HG03159 (cell line): ENCODE measurements around the gene PKD1.
"Not testable (repeated sequence)": the region's sequence is repeated elsewhere in the genome, so short reads cannot be mapped to it uniquely, and the experiment has no call there.

Experiments used
- ATAC-seq: cut with Tn5 transposase; IDR thresholded peaks from one replicate; pipeline ENCODE4 v1.9.1; 2021; ENCODE audit warnings: mild to moderate bottlenecking, moderate library complexity; ENCODE audit not compliant: unreplicated experiment

PKD1 gene

GRCh38 chr16:2110332-2111008 lies 25.2 kb downstream of the PKD1 start:
- ATAC-seq = not testable (repeated sequence)

DNA sequence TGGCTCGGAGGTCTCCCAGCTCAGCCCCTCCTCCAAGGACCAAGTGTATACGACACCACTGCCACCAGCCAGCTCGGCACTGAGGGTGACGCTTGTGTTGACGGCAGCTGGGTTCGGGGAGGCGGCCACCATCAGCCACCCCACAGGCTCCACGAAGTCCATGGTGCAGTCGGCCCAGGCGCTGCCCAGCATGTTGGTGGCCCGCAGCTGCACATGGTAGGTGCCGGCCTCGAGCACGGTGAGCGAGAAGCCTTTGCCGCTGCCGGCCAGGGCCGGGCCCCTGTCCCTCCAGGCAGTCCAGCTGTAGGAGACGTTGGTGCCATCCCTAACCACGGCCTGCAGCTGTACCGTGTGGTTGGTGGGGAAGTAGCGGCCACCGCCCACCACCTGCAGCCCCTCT lies 25.8 kb downstream of the PKD1 start:
- not testable (repeated sequence) for ATAC-seq

GRCh38 chr16:2109271-2109580 lies 26.5 kb downstream of the PKD1 start:
- ATAC-seq = not testable (repeated sequence)

DNA sequence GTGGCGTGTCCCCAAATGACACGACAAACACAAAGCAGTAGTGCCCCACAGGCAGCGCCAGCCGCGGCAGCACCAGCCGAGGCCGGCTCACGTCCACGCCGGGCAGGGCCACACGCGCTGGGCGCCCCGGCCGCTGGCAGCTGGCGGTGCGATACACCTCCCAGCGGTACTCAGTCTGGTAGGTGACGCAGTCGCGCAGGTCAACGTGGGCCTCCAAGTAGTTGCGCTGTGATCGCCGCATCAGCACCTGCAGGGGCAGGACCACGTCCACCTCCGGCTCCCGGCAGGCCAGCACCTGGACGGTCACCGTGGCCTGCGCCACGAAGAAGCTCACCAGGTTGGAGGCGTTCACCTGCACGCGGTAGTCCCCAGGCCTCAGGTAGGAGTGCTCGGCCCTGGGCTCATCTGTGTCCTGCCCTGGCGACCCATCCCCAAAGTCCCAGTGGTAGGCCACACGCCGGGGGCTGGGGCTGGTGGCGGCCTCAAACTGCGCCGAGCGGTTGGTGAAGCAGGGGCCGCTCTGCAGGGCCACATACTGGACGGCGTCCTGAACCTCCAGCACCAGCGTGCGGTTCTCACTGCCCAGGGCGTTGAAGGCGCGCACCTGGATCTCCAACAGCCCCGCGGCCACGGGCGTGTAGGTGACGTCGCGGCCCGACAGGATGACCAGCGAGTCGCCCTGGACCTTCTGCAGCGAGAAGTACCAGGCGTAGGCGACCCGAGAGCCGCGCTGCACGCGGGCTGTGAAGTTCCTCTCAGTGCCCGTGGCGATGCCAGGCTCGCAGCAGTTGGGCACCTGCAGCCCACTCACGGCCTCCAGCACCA lies 27.0 kb downstream of the PKD1 start:
- ATAC-seq = not testable (repeated sequence)

DNA sequence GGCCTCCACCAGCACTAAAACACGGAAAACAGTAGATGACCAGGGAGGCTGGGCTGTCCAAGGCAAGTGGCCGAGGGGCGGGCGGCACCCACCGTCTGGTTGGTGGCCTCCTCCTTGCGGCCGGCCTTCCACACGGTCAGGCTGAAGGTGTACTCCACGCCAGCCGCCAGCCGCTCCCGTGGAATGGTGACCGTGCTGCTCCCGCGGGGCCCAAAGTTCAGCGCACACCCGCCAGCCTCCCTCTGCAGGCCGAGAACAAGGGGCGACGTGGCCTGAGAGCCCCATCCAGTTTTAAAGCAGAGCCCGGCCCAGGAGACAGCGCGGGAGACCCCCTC lies 27.9 kb downstream of the PKD1 start:
- not testable (repeated sequence) for ATAC-seq

GRCh38 chr16:2107121-2107790 lies 28.4 kb downstream of the PKD1 start:
- not testable (repeated sequence) for ATAC-seq

DNA sequence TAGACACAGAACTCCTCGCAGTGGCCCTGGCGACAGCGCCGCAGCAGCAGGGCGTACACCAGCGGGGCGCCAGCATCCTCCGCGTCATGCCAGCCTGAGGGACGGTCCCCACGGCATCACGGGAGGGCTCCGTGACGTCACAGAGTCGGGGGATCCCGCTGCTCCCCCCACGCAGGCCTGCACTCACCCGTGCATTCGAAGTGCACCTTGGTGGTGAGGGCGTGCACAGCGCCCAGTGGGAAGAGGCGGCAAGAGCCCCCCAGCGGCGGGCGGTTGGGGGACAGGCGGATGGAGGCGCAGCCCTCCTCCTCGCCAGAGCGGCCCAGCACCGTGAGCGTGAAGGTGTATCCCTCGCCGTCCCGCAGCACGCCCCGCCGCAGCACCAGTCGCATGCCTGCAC lies 29.5 kb downstream of the PKD1 start:
- not testable (repeated sequence) for ATAC-seq

GRCh38 chr16:2105769-2106168 lies 29.9 kb downstream of the PKD1 start:
- not testable (repeated sequence) for ATAC-seq

DNA sequence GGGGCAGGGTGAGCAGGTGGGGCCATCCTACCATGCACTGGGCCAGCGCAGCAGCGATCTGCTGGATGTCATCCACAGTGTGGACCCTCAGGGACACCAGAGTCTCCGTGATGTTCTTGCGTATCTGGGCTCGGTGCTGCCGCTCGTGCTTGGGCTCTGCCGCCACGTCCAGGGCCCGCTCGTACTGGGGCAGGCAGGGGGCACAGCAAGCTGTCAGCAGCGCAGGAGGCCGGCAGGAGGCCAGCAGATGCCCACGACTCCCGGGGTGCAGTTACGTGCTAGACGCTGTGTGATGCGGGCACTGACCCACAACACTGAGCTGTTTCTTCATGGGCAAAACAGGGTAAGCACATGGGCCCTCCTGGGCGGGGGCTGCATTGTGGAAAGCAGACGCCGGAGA lies 30.4 kb downstream of the PKD1 start:
- not testable (repeated sequence) for ATAC-seq

- ATAC-seq = not testable (repeated sequence)
Measured at GRCh38 chr16:2104464-2104863, 31.2 kb downstream of the PKD1 start.

- no peak for ATAC-seq
Measured at GRCh38 chr16:2102471-2102870, 33.2 kb downstream of the PKD1 start.

GRCh38 chr16:2101581-2101980 lies 34.1 kb downstream of the PKD1 start:
- not testable (repeated sequence) for ATAC-seq

DNA sequence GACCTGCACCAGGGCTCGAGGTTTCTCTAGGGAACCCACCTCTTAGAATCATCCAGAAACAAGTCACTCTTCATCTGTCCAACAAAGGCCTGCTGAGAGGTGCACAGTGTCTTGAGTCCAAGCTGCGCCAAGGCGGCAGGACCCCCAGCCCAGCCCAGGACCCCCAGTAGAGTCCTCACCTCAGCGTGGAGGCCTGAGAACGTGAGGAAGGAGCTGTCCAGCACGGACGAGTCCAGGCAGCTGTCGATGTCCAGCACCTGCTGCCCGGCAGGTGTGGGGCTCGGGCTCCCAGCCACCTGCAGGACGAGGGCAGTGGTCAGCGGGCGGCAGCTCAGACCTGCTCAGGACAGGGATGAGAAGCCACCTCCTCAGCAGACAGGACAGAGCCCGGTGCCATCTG lies 38.0 kb downstream of the PKD1 start:
- ATAC-seq = not testable (repeated sequence)

DNA sequence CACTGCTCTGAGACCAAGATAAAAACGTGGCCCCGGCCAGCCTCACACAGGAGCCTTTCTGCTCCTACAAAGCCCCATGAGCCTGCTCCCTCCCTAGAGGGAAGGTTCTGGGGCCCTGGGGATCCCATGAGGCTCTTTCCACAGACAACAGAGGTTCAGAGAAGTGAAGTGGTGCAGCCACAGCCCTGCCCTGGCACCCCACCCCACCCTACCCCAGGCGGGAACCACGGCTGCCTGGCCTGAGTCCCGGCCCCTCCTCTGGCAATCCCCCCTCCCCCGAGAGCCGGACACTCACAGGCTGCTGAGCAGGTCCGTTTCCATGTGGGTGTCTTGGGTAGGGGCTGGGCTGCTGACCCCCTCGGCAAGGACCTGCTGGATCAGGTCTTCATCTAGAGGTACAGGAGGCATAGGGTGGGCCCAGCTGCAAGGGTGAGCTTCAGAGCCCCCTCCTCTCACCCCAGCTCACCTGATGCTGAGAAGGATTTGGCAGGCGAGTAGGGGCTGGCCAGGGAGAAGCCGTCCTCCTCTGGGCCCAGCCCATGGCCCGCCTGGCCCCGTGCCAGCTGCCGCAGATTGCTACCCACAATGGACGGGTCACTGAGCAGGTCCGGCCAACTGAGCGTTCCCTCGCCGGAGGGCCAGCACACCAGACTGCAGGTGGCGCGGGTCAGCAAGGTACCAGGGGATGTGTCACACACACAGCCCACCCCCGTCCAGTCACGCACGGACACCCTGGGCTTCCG lies 38.7 kb downstream of the PKD1 start:
- no peak for ATAC-seq

DNA sequence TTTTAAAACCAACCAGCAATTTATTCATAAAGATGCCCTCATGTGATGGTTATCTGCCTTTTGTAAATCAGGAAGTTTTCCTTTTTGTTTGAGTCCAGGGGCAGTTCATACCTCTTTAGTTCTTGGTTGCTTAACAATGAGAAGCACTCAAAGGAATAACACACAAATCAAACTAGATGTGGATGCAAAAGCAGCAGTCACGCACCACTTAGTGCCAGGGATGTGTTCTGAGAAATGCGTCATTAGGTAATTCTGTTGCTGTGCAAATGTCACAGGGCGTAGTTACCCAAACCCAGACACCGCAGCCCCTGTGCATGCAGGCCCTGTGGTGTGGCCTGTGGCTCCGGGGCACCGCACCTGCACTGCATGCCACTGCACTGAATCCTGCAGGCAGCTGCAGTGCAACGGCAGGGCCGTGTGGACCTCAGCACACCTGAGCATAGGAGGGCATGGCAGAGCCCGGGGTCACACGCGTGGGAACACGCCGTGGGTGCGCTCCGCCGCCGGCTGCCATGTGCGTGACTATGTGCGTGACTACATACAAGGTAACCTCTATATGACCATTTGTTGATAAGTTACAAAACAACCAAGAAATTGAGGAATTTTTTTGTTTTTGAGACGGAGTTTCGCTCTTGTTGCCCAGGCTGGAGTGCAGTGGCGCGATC lies 39.6 kb downstream of the PKD1 start:
- ATAC-seq = no peak

- no peak for ATAC-seq
Measured at GRCh38 chr16:2095315-2095853, 40.3 kb downstream of the PKD1 start.

GRCh38 chr16:2093793-2094192 lies 41.9 kb downstream of the PKD1 start:
- ATAC-seq = no peak

DNA sequence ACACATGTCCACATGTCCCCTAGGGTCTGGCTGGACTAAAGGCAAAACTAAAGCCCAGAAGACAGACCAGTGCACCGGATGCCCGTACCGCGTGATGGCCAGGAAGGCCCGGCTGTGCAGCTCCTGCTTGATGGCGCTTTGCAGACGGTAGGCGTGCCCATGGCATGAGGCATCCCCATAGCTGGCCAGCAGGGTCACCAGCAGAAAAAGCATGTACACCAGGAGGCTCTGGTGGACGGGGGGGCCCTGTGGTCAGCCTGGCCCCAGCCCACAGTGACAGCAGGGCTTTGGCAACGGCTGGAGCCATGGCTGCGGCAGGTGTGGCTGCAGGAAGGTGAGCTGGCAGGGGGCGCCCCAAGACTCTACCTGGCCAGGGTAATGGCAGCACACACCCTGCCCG lies 42.8 kb downstream of the PKD1 start:
- ATAC-seq = no peak

GRCh38 chr16:2092256-2092620 lies 43.5 kb downstream of the PKD1 start:
- no peak for ATAC-seq

DNA sequence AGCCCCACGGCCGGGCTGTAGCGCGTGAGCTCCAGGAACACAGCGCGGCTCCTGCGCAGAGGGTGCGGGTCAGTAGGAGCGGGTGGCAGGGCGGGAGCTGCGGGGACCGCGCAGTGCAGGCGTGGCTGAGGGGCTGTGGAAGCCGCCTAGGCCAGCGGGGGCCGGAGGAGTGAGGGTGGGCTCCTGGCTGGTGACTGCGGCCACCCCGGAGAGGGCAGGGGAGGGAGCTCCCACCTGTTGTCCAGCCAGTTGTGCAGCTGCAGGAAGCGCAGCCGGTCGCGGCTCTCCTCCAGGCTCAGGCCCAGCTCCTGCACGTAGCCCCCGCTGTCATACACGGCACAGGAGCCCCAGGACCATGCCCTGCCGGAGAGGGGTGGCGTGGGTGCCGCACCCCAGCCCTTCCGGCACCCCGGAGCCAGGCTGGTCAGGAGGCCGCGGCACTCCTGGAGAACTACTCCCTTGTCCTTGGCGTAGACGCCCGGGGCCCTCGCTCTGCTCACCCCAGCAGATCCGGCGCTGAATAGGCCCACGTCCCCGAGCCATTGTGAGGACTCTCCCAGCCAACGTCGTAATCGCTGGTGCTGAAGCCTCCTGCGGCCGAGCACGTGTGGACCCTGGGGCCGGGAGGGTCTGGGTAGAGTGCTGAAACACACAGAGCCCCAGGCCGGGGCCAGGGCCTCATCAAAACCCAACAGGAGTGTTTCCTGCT lies 44.0 kb downstream of the PKD1 start:
- no peak for ATAC-seq
